AG08395 (cell line): ENCODE measurements around the gene CEP164.
A peak's percentile ranks its signal among the peaks of the same experiment; 100 is the strongest.

Experiments
- DNase-seq: peaks from one replicate; pipeline ENCODE4 v3.0.0; 2012; ENCODE audit warnings: mixed read lengths, low spot score

Gene CEP164

DNA sequence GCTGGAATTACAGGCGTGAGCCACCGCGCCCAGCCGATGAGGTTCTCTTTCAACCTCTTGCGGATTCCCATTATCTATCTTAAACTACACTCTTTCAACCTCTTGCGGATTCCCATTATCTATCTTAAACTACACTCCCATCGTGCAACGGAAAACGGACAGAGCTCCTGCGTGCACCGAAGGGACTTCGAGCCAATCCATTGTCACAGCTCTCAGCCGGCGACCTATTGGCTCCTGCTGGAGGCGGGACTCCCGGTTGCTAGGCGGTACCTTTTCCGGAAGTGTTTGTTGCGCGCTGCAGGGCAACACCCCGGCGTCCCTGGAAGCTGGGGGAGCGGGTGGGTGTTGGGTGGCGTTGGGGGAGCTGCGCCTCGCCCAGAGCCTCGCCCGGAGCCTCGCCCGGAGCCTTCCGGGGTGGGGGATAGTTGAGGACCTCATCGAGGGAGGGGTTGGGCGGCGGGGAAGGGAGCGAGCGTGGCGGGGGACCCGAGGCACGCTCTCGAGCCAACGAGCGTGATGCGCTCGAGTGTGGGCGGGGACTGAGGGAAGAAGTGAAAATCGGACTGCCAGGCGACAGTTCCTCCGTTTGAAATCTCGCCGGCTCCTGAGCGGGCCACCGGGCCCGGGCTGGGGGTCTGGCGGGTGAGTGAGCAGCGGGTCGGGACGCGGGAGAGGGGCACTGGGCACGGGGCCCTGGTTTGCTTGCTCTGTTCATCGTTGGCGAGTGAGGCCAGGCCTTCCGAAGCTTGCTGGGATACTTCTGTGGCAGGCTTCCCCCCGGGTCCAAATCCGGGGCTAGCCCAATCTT lies at the start of gene CEP164:
Gene CEP164 (plus strand): TSS at position 288 of the 808 bp plus-strand sequence. CDS start 10,733 bp downstream, outside the sequence.
- peak; percentile 99 for DNase-seq

- DNase-seq, result no peak
Observed at GRCh38 chr11:117278347-117278746, 49.3 kb upstream of the CEP164 start.

- DNase-seq, result no peak
Observed at GRCh38 chr11:117279711-117280376, 47.8 kb upstream of the CEP164 start.

DNA sequence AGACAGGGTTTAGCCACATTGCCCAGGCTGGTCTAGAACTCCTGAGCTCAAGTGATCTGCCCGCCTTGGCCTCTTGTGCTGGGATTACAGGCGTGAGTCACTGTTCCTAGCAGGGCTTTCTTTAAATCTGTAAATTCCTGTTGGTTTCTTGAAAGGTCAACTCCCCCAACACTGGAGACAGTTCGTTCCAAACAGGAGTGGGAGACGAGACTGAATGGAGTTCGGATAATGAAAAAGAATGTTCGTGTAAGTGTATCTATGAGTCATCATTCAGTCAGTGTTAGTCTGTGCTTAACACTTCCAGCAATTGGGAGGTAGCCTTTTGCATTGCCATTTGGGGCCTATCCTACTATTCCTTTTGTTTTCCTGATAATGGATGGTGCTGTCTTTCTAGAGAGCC lies 46.5 kb upstream of the CEP164 start:
- peak; percentile 93 for DNase-seq

DNA sequence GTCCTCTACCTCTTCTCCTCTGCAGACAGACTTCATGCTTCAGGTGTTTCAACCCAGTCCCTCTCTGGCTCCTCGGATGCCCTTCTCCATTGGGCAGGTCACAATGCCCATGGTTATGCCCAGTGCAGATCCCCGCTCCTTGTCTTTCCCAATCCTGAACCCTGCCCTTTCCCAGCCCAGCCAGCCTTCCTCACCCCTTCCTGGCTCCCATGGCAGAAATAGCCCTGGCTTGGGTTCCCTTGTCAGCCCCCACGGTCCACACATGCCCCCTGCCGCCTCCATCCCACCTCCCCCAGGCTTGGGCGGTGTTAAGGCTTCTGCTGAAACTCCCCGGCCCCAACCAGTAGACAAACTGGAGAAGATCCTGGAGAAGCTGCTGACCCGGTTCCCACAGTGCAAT lies 45.8 kb upstream of the CEP164 start:
- no peak for DNase-seq

- no peak for DNase-seq
Observed at GRCh38 chr11:117282956-117283355, 44.7 kb upstream of the CEP164 start.

- no peak for DNase-seq
Observed at GRCh38 chr11:117284053-117284452, 43.6 kb upstream of the CEP164 start.

- no peak for DNase-seq
Observed at GRCh38 chr11:117286588-117286987, 41.1 kb upstream of the CEP164 start.

DNA sequence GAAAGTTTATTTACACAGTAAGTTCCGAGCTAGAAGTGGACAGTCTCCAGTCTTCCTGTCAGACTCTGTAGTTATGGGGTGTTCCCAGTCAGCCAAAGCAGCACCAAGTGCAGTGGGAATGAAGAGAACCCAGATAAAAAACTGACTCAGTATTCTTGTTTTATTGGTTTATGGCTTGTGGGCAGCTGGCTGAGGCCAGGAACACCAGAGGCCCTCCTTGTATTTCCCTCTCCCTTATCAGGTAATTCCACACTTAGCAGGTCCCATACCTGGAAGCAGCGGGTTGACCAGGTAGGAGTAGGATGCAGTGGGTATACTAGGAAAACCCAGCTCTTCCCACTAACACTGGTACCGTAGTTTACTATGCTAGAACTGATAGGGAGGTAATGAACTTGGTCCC lies 40.0 kb upstream of the CEP164 start:
- DNase-seq, result no peak

GRCh38 chr11:117289795-117290194 lies 37.9 kb upstream of the CEP164 start:
- no peak for DNase-seq

DNA sequence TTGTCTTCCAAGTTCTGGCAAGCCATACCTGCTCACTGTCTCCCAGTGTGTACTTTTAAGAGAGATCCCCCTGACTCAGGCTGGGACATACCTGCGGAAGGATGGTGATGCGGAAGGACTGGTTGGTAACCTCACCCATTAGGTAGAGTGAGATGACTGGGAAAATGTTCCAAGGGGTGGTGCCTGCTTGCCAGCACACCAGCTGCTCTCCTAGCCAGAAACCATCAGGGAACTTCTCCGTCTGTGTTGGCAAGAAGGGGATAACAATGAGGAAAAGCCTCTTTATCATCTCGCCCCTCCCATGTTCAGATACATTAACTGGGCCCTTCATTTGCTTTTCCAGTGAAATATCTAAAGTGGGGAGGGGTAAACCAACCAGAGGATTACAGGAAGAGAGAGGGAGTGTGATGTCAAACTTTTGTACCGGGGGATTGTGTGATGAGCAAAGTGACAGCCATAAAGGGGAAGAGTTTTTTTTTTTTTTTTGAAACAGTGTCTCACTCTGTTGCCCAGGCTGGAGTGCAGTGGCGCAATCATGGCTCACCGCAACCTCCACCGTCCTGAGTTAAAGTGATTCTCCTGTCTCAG lies 36.8 kb upstream of the CEP164 start, which contains the start of gene BACE1-AS:
Gene BACE1-AS (plus strand): TSS at position 538 of the 588 bp plus-strand sequence.
- DNase-seq, result no peak

DNA sequence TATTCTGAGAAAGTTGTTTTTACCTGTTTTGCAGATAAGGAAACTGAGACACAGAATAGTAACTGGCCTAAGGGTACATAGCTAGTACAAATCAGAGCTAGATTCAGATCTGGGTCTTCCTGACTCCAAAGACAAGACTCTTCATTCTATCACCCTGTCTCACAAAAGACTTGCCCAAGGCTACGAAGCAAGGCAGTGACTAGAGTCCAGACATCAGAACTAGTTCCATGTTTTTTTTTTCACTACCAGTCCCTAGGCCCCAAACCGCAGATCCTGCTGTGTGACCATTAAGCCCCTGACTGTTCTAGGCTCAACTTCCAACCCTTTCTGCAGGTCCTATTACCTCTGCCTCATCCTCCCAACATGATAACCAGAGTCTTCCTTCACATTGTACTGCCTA lies 35.0 kb upstream of the CEP164 start:
- DNase-seq, result no peak

DNA sequence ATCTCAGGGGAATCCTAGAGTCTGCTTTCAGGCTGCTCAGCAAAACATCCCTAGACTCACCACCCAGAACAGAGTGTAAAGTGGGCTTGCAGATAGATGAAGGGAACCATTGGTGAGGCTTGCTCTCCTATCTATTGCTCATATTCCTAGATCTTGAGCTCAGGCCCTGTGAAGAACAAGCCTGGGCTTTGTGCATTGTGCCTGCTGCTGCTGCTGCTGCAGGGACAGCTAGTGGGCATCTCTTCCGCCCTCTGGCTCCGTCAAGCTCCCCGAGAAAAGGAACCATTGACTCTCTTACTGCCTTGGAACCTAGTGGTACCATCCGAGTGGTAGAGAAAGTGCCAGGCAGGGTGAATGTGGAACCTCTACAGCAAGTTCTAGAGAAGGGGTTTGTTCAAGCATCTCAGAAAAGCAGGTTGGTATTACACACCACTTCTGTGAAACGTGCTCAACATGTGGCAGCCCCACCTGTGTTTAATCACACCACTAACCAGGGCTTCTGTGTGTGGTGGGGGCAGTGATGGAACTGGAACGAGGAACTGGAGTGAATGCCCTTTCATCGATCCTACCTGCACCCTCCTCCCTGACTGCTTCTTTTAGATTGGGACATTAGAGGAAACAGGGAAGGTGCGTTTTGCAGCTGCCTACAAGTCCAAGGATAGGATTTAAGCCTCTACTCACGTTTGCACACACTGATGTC lies 32.1 kb upstream of the CEP164 start:
- no peak for DNase-seq

- no peak for DNase-seq
Observed at GRCh38 chr11:117296881-117297280, 30.8 kb upstream of the CEP164 start.

DNA sequence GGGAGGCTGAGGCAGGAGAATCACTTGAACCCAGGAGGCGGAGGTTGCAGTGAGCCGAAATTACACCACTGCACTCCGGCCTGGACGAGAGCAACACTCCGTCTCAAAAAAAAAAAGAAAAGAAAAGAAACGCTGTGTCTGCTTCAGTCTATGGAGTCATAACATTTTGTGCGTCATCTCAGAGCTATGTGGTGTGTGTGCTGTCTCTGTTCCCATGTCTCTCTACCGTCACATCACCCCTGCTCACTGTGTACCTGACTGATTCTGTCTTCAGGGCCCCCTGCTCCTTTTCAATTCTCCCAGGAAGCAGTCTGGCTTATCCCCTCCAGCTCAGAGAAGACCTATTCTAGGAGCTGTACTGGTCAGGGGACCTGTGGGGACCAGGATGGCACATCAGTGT lies 29.5 kb upstream of the CEP164 start:
- no peak for DNase-seq

GRCh38 chr11:117299351-117300282 lies 28.0 kb upstream of the CEP164 start:
- DNase-seq, result no peak

DNA sequence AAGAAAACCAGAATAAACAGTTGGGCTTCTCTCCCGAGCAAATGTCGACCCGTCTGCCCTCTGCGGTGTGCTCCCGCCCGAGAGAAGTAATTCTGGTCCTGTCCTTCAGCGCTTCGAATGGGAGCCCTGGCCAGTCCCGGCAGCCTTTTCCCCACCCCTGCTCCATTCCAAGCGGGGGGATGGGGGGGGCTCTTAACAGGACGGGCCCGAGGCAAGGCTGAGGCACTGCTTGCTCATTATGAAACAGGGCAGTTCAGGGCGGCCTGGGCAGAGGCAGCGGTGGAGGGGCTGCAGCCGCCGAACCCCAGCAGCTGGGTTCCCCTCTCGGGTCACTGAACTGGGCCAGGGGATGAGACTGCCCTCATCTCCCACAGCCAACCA lies 27.4 kb upstream of the CEP164 start:
- DNase-seq, result no peak

DNA sequence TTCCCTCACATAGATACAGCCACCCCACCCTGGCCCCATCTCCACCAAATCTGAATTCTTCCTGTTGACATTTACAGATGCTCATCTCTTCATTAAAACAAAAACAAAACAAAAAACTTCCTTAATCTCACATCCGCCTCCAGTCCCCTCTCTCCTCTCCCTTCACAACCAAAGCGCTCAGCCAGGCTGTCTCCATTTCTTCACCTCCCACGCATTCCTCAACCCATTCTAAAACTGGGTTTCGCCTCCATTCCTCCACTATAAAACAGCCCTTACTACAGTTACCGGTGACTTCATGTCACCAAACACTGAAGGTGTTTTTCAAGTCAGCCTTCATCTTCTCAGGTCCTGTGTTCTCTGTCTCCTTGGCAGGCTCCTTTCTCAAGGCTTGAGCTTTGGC lies 26.9 kb upstream of the CEP164 start:
- DNase-seq, result no peak

DNA sequence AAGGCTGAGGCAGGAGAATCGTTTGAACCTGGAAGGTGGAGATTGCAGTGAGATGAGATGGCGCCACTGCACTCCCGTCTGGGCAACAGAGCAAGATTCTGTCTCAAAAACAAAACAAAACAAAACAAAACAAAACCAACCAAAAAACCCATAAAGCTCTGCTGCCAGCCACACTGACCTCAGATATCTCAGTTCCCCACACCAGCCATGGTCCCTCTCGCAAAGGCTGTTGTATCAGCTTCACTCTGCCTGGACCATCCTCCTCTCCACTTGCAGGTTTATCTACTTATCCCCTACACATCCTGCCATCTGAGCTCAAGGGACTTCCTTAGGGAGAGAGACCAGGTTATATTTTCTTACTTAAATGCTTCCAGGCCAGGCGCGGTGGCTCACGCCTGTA lies 25.4 kb upstream of the CEP164 start:
- no peak for DNase-seq

- no peak for DNase-seq
Observed at GRCh38 chr11:117303101-117303500, 24.6 kb upstream of the CEP164 start.

DNA sequence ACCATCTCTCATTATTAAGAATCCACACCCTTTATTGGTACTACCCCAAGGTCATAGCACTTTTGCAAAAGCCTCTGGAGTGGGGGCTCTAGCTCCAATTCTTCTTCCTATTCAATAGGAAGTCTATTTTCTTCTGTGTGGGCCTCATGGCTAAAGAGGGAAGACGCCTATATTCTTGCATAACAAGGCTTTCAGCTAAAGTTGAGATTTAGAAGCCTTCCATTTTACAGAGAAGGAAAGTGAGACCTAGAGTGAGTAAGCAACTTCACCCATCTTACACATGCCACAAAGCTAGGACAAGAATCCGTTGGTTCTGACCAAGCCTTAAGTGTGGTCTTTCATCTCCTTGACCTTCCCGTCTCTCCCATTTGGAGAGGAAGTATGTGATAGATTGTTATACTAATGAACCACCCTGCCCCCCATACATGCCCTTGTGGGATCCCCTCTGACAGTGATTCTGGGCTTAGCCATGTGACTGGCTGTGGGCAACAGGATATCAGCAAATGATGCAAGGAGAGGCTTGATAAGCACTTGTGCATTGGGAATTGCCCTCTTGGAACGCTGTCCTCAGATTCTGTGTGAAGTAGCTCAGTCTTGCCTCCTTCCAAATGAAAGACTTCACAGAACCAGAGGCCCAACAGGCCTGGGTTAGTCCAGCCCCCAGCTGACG lies 23.9 kb upstream of the CEP164 start:
- no peak for DNase-seq
